HG03066 (cell line): Measurements from ENCODE around the gene PRKAA1.
"Not testable (repeated sequence)": the region's sequence is repeated elsewhere in the genome, so short reads cannot be mapped to it uniquely, and the experiment has no call there.

Experiments used
- ATAC-seq: cut with Tn5 transposase; IDR thresholded peaks from one replicate; pipeline ENCODE4 v1.9.1; 2021; ENCODE audit warnings: low read depth; ENCODE audit not compliant: unreplicated experiment

Gene PRKAA1

GRCh38 chr5:40735609-40736008, 62.6 kb downstream of the PRKAA1 start:
- no peak for ATAC-seq

GRCh38 chr5:40734986-40735385, 63.2 kb downstream of the PRKAA1 start:
- ATAC-seq: no peak

GRCh38 chr5:40733879-40734563, 64.2 kb downstream of the PRKAA1 start:
- ATAC-seq: no peak

- ATAC-seq: no peak
Observed at GRCh38 chr5:40733434-40733833, 64.7 kb downstream of the PRKAA1 start.

- ATAC-seq: not testable (repeated sequence)
Observed at GRCh38 chr5:40722497-40722911, 75.7 kb downstream of the PRKAA1 start.

GRCh38 chr5:40720069-40720468, 78.1 kb downstream of the PRKAA1 start:
- ATAC-seq: no peak

GRCh38 chr5:40717281-40717680, 80.9 kb downstream of the PRKAA1 start:
- no peak for ATAC-seq

- ATAC-seq: no peak
Observed at GRCh38 chr5:40716590-40716989, 81.6 kb downstream of the PRKAA1 start.

- ATAC-seq: no peak
Observed at GRCh38 chr5:40716000-40716399, 82.2 kb downstream of the PRKAA1 start.

GRCh38 chr5:40714001-40714400, 84.2 kb downstream of the PRKAA1 start:
- ATAC-seq: no peak

- not testable (repeated sequence) for ATAC-seq
Observed at GRCh38 chr5:40710575-40710974, 87.6 kb downstream of the PRKAA1 start.
